GM12872 (cell line): ENCODE data around the gene MTUS2.

Source experiments
- CTCF ChIP-seq: IDR thresholded peaks from 3 replicates; pipeline ENCODE4 v1.5.1; 2011; ENCODE audit warnings: low read depth, mild to moderate bottlenecking, low read length, moderate library complexity; ENCODE audit not compliant: insufficient read depth

Gene MTUS2

GRCh38 chr13:29525757-29526156 is 705.6 kb downstream of the MTUS2 start:
- no peak for TF ChIP-seq CTCF

GRCh38 chr13:29526741-29527140 is 706.6 kb downstream of the MTUS2 start:
- no peak for TF ChIP-seq CTCF

- TF ChIP-seq CTCF, result no peak
Observed at GRCh38 chr13:29527511-29527910, 707.4 kb downstream of the MTUS2 start.

- no peak for TF ChIP-seq CTCF
Observed at GRCh38 chr13:29527916-29528315, 707.8 kb downstream of the MTUS2 start.

GRCh38 chr13:29529754-29530153 is 709.6 kb downstream of the MTUS2 start:
- TF ChIP-seq CTCF, result no peak

- TF ChIP-seq CTCF, result no peak
Observed at GRCh38 chr13:29530901-29531300, 710.8 kb downstream of the MTUS2 start.

GRCh38 chr13:29532116-29532515 is 712.0 kb downstream of the MTUS2 start:
- no peak for TF ChIP-seq CTCF

GRCh38 chr13:29532821-29533220 is 712.7 kb downstream of the MTUS2 start:
- TF ChIP-seq CTCF, result no peak
